GM23248 (cell line): ENCODE measurements around the gene PPP1R3F.

ENCODE experiments used
- EZH2 ChIP-seq: fragments of 200-600 bp; sonication (generic); IDR thresholded peaks from 2 replicates; pipeline ENCODE4 v1.6.1; 2018; ENCODE audit warnings: antibody characterized with exemption, mild to moderate bottlenecking; ENCODE audit not compliant: insufficient read depth, poor library complexity, severe bottlenecking
- EZH2phosphoT487 ChIP-seq: fragments of 200-600 bp; sonication (generic); IDR thresholded peaks from 2 replicates; pipeline ENCODE4 v1.6.1; 2018; ENCODE audit warnings: antibody characterized with exemption, moderate library complexity, mild to moderate bottlenecking, low read depth; ENCODE audit not compliant: insufficient read depth

DNA sequence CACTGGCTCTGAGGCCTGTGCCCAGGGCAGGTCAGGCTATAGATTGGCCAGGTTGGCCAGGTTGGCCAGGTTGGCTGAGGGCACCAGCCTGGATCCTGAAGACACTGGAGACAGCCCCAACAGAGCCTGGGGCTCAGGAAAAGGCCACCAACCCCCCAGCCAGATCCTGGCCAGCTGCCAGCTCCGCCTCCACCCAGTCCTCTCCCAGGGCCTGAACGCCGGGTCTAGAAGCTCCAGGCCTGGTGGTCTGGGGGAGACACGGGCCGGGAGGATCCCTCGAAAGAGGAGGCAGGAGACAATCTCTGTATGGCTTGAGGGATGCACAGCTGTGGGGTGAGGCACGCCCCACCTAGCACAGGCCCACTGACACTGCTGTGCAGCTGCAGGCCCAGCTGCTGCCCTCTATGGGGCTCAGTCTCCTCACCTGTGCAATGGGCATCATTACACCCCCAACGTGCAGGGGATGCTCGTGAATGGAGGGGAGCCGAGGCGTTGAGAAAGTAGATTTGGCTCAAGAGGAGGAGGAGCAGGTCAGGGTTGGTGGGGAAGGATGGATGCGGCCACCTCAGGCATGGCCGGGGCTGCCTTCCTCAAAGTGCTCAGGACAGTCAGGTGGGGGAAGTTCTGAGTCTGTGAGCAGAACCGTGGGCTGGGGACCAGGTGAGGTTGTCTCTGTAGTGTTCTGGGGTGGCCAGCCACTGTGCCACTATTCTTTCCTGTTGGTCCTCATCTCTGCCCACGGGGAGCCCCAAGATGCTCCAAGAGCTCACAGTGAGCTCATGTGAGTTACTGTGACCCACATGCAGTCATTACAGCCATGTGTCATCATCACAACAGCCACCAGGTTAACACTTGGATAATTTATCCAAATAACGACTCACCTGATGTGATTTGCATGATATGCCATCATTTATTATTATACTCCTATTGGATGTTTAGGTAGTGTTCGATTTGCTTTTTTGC is 23.1 kb downstream of the PPP1R3F start:
- TF ChIP-seq EZH2, result no peak
- TF ChIP-seq EZH2phosphoT487, result no peak
